Measurements from ENCODE around the gene KCNAB2.

KCNAB2 gene

DNA sequence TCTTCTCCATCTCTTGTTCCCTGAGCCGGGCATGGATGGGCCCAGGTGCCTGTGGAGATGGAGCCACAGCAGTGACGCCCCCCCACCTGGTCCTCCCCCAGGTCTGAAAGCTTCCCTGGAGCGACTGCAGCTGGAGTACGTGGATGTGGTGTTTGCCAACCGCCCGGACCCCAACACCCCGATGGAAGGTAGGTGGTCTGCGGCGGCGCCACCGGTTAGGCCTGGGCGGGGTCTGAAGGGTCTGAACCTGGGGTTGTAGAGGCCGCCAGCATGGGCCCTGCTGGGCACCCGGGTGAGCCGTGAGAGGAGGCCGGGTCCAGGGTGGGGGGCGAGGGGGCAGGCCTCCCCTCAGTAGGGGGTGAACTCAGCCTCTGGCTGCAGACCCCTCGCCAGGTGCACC, 44.6 kb downstream of the KCNAB2 start:
- H3K4me1 ChIP-seq (ENCODE audit: insufficient read depth, low read length, severe bottlenecking): no peaks in the 10 kb centered on the region

DNA sequence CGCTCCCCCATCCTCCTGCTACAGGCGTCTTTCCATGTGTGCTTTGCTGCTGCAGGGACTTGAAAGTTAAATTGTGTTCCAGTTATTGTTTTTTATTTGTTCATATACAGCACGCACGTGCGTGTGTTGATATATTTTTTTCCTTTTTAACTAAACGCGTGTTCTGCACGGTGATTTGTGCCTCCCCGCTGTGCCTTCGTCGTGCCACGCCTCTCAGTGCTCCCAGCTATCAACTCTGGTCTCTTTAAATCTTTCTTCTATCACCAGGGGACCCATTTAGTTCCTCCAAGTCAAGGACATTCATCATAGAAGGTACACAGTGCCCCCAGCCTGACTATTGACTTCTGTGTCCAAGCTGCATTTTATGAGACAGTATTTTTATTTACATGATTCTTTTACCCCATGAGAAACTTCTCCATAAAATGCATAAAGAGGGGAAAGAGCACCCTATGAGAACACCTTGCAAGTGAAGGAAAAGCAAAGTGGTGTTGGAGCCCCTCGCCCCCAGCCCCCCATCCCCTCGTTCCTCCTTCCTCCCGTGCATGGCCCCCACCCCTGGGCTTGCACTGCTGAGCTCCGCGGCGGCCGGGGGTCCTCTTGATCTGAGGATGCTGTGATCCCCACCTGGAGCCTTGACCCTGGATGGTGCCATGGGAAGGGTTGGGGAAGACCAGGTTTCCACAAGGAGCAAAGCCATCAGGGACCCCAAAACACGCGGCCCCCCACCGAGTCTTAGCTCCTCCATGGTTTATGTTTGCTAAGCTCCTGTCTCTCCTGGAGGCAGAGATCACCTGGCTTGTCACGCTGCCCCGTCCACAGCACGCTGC, 45.5 kb downstream of the KCNAB2 start:
- Histone ChIP-seq H3K79me2 (ENCODE audit: insufficient read depth, low read length) (no peaks in the 10 kb centered on the region), H3K4me3 (ENCODE audit: low read depth, low read length, poor library complexity, severe bottlenecking) (no peak overlapping the region), H2AFZ (ENCODE audit: low read length) (no peak overlapping the region), H3F3A (ENCODE audit: insufficient read depth, low read length) (no peaks in the 10 kb centered on the region), H3K27ac (ENCODE audit: low read depth, low read length, poor library complexity, severe bottlenecking) (no peak overlapping the region), H3K9ac (ENCODE audit: low read length) (no peak overlapping the region), H3K27me3 (ENCODE audit: insufficient read depth, low read length) (no peaks in the 10 kb centered on the region), H3K9me3 (ENCODE audit: low read length) (no peaks in the 10 kb centered on the region), H3K36me3 (ENCODE audit: insufficient read depth, low read length) (peaks cover 25% of the 10 kb centered on the region; the same call in 1 of the 2 replicates), H4K20me1 (ENCODE audit: insufficient read depth, low read length) (no peaks in the 10 kb centered on the region), H3K9me2 (ENCODE audit: low read depth, low read length) (no peaks in the 10 kb centered on the region), H3K4me1 (ENCODE audit: insufficient read depth, low read length, severe bottlenecking) (no peaks in the 10 kb centered on the region), H3K4me2 (ENCODE audit: low read length) (no peak overlapping the region)
- TF ChIP-seq, protein P1, sequence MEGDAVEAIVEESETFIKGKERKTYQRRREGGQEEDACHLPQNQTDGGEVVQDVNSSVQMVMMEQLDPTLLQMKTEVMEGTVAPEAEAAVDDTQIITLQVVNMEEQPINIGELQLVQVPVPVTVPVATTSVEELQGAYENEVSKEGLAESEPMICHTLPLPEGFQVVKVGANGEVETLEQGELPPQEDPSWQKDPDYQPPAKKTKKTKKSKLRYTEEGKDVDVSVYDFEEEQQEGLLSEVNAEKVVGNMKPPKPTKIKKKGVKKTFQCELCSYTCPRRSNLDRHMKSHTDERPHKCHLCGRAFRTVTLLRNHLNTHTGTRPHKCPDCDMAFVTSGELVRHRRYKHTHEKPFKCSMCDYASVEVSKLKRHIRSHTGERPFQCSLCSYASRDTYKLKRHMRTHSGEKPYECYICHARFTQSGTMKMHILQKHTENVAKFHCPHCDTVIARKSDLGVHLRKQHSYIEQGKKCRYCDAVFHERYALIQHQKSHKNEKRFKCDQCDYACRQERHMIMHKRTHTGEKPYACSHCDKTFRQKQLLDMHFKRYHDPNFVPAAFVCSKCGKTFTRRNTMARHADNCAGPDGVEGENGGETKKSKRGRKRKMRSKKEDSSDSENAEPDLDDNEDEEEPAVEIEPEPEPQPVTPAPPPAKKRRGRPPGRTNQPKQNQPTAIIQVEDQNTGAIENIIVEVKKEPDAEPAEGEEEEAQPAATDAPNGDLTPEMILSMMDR (IDR thresholded peaks at IDR 0.05; ENCODE audit: low read length): no peak
- TF ChIP-seq EZH2 (IDR thresholded peaks at IDR 0.05; ENCODE audit: borderline replicate concordance, low read length): no peak

More for the DNA sequence above, 44.6 kb downstream of the KCNAB2 start:
- H3K27me3 ChIP-seq (ENCODE audit: insufficient read depth, low read length): no peaks in the 10 kb centered on the region
- H3K9ac ChIP-seq (ENCODE audit: low read length): no peak overlapping the region
- TF ChIP-seq, protein P1 (IDR thresholded peaks at IDR 0.05; ENCODE audit: low read length): no peak
- no peak for TF ChIP-seq EZH2 (IDR thresholded peaks at IDR 0.05; ENCODE audit: borderline replicate concordance, low read length)
- no peaks in the 10 kb centered on the region for H4K20me1 ChIP-seq (ENCODE audit: insufficient read depth, low read length)
- H3K4me3 ChIP-seq (ENCODE audit: low read depth, low read length, poor library complexity, severe bottlenecking): no peak overlapping the region
- H3K79me2 ChIP-seq (ENCODE audit: insufficient read depth, low read length): no peaks in the 10 kb centered on the region
- H2AFZ ChIP-seq (ENCODE audit: low read length): no peak overlapping the region
- H3K36me3 ChIP-seq (ENCODE audit: insufficient read depth, low read length): peaks cover 23% of the 10 kb centered on the region; the same call in 1 of the 2 replicates
- H3K9me2 ChIP-seq (ENCODE audit: low read depth, low read length): no peaks in the 10 kb centered on the region
- H3F3A ChIP-seq (ENCODE audit: insufficient read depth, low read length): no peaks in the 10 kb centered on the region
- no peak overlapping the region for H3K4me2 ChIP-seq (ENCODE audit: low read length)
- no peaks in the 10 kb centered on the region for H3K9me3 ChIP-seq (ENCODE audit: low read length)
- H3K27ac ChIP-seq (ENCODE audit: low read depth, low read length, poor library complexity, severe bottlenecking): no peak overlapping the region

DNA sequence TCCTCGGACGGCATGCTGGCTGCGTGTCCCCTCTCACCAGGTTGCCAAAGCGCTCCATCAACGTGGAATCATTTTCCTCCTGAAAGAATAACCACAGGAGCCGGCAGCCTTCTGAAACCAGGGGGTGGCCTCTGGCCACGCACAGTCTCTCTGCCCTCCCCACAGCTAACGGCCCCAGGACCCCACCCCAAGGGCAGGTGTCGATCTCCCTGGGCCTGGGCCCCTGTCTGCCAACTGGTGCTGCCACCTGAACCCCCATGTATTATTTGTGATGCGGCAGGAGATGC, 46.1 kb downstream of the KCNAB2 start:
- H3K9me2 ChIP-seq (ENCODE audit: low read depth, low read length): no peaks in the 10 kb centered on the region
- H3K4me2 ChIP-seq (ENCODE audit: low read length): no peak overlapping the region
- H3K36me3 ChIP-seq (ENCODE audit: insufficient read depth, low read length): peaks cover 27% of the 10 kb centered on the region; the same call in 1 of the 2 replicates
- TF ChIP-seq, protein P1 (IDR thresholded peaks at IDR 0.05; ENCODE audit: low read length): no peak
- TF ChIP-seq EZH2 (IDR thresholded peaks at IDR 0.05; ENCODE audit: borderline replicate concordance, low read length): no peak
- no peaks in the 10 kb centered on the region for H3K9me3 ChIP-seq (ENCODE audit: low read length)
- no peaks in the 10 kb centered on the region for H3K79me2 ChIP-seq (ENCODE audit: insufficient read depth, low read length)
- no peaks in the 10 kb centered on the region for H3K4me1 ChIP-seq (ENCODE audit: insufficient read depth, low read length, severe bottlenecking)
- H4K20me1 ChIP-seq (ENCODE audit: insufficient read depth, low read length): no peaks in the 10 kb centered on the region
- H2AFZ ChIP-seq (ENCODE audit: low read length): no peak overlapping the region
- H3K4me3 ChIP-seq (ENCODE audit: low read depth, low read length, poor library complexity, severe bottlenecking): no peak overlapping the region
- H3K9ac ChIP-seq (ENCODE audit: low read length): no peak overlapping the region
- H3K27me3 ChIP-seq (ENCODE audit: insufficient read depth, low read length): no peaks in the 10 kb centered on the region
- H3F3A ChIP-seq (ENCODE audit: insufficient read depth, low read length): no peaks in the 10 kb centered on the region
- no peak overlapping the region for H3K27ac ChIP-seq (ENCODE audit: low read depth, low read length, poor library complexity, severe bottlenecking)
